WERI-Rb-1 (cell line): Measurements from ENCODE around the gene PRSS21.
A peak's percentile ranks its signal among the peaks of the same experiment; 100 is the strongest.

ENCODE experiments used
- DNase-seq: peaks from one replicate; pipeline ENCODE4 v3.0.0-alpha.2; 2020
- H3K27ac ChIP-seq: fragments of 250-450 bp; sonication (Bioruptor Pico); 2 replicates; pipeline ENCODE4 v1.5.1; 2020; ENCODE audit warnings: mild to moderate bottlenecking, moderate library complexity
- H3K27me3 ChIP-seq: fragments of 250-450 bp; sonication (Bioruptor Pico); 2 replicates; pipeline ENCODE4 v1.5.1; 2021; ENCODE audit warnings: mild to moderate bottlenecking, low read depth, moderate library complexity; ENCODE audit not compliant: insufficient read depth, severe bottlenecking
- H3K36me3 ChIP-seq: fragments of 250-450 bp; sonication (Bioruptor Pico); 2 replicates; pipeline ENCODE4 v1.5.1; 2020; ENCODE audit warnings: mild to moderate bottlenecking, moderate library complexity
- H3K4me3 ChIP-seq: 2 replicates; pipeline ENCODE4 v1.5.1; 2011; ENCODE audit warnings: low read depth, mild to moderate bottlenecking, control low read depth, low read length
- H3K9me3 ChIP-seq: fragments of 250-450 bp; sonication (Bioruptor Pico); 2 replicates; pipeline ENCODE4 v1.5.1; 2021; ENCODE audit warnings: mild to moderate bottlenecking, moderate library complexity; ENCODE audit not compliant: severe bottlenecking
- CTCF ChIP-seq: IDR thresholded peaks from 2 replicates; pipeline ENCODE4 v1.5.1; 2011; ENCODE audit warnings: low read depth, mild to moderate bottlenecking, control low read depth, inconsistent platforms, low read length

The PRSS21 gene

GRCh38 chr16:2798723-2799204, 18.3 kb upstream of the PRSS21 start:
- TF ChIP-seq CTCF = no peak

GRCh38 chr16:2799205-2799858, 17.7 kb upstream of the PRSS21 start:
- TF ChIP-seq CTCF = no peak
- DNase-seq = no peak
- Histone ChIP-seq H3K36me3 (no peaks in the 10 kb centered on the region), H3K9me3 (peaks cover 3% of the 10 kb centered on the region), H3K27ac (0 out of 2 replicates have a peak overlapping the region, but pooled peaks have one; percentile 35), H3K4me3 (no peak overlapping the region), H3K27me3 (no peaks in the 10 kb centered on the region)

More at GRCh38 chr16:2798723-2799204, 18.3 kb upstream of the PRSS21 start:
- no peak overlapping the region for H3K27ac ChIP-seq
- no peak overlapping the region for H3K4me3 ChIP-seq
- DNase-seq = no peak
- no peaks in the 10 kb centered on the region for H3K36me3 ChIP-seq
- no peaks in the 10 kb centered on the region for H3K27me3 ChIP-seq
- H3K9me3 ChIP-seq = peaks cover 3% of the 10 kb centered on the region

- Histone ChIP-seq H3K27ac (0 out of 2 replicates have a peak overlapping the region, but pooled peaks have one; percentile 35), H3K4me3 (no peak overlapping the region), H3K27me3 (no peaks in the 10 kb centered on the region), H3K36me3 (no peaks in the 10 kb centered on the region), H3K9me3 (peaks cover 3% of the 10 kb centered on the region)
- TF ChIP-seq CTCF = no peak
- no peak for DNase-seq
Observed at GRCh38 chr16:2799859-2800226, 17.2 kb upstream of the PRSS21 start.

GRCh38 chr16:2803545-2804195, 13.4 kb upstream of the PRSS21 start:
- no peak for TF ChIP-seq CTCF
- no peak for DNase-seq
- Histone ChIP-seq H3K27ac (no peak overlapping the region), H3K4me3 (no peak overlapping the region), H3K9me3 (peaks cover 3% of the 10 kb centered on the region), H3K27me3 (no peaks in the 10 kb centered on the region), H3K36me3 (no peaks in the 10 kb centered on the region)

GRCh38 chr16:2804728-2805127, 12.3 kb upstream of the PRSS21 start:
- Histone ChIP-seq H3K9me3 (peaks cover 3% of the 10 kb centered on the region), H3K4me3 (no peak overlapping the region), H3K27me3 (no peaks in the 10 kb centered on the region), H3K36me3 (no peaks in the 10 kb centered on the region), H3K27ac (no peak overlapping the region)
- TF ChIP-seq CTCF = no peak
- DNase-seq = no peak

- Histone ChIP-seq H3K9me3 (peaks cover 3% of the 10 kb centered on the region), H3K27me3 (no peaks in the 10 kb centered on the region), H3K36me3 (no peaks in the 10 kb centered on the region), H3K4me3 (no peak overlapping the region), H3K27ac (no peak overlapping the region)
- TF ChIP-seq CTCF = no peak
- no peak for DNase-seq
Observed at GRCh38 chr16:2806286-2806685, 10.8 kb upstream of the PRSS21 start.
